A673 (cell line): ENCODE data around the gene MYEOV. TPM values are rescaled to one million over a fixed set of nuclear protein-coding genes. Genes with fewer than 3 reads are reported as not detected.

Source experiments
- BruUV-seq: library from RNA; stranded (reverse); fragments of 400-500 nt; replicated peaks from 2 replicates; lab custom pipeline; 2021; lab: Mats Ljungman, UMichigan
- CTCF ChIA-PET: fragments of 300-600 bp; sonication (Branson Sonifier 250); formaldehyde crosslinking; loops from one replicate; lab custom pipeline; 2022; ENCODE audit warnings: antibody characterized with exemption; lab: Charles Lee
- POLR2A ChIA-PET: fragments of 300-600 bp; sonication (Branson Sonifier 250); formaldehyde crosslinking; loops from one replicate; lab custom pipeline; 2022; ENCODE audit warnings: antibody characterized with exemption; ENCODE audit not compliant: low non-redundant PET; lab: Charles Lee
- DNase-seq: peaks from one replicate; pipeline ENCODE4 v3.0.0-alpha.2; 2015; ENCODE audit warnings: low spot score
- H3K27ac ChIP-seq: fragments of 200-600 bp; sonication (generic); 2 replicates; pipeline ENCODE4 v1.5.1; 2016; ENCODE audit warnings: mixed run types, low read depth, mild to moderate bottlenecking, mixed read lengths, antibody characterized with exemption, low read length; ENCODE audit not compliant: poor library complexity, severe bottlenecking
- H3K27me3 ChIP-seq: fragments of 200-600 bp; sonication (generic); replicated peaks from 2 replicates; pipeline ENCODE4 v1.6.1; 2017; ENCODE audit warnings: mixed run types, low read depth, mild to moderate bottlenecking, mixed read lengths, antibody characterized with exemption, low read length; ENCODE audit not compliant: insufficient read depth, poor library complexity
- H3K36me3 ChIP-seq: fragments of 200-600 bp; sonication (generic); 2 replicates; pipeline ENCODE4 v1.6.1; 2016; ENCODE audit warnings: mixed run types, mild to moderate bottlenecking, mixed read lengths, antibody characterized with exemption, low read length; ENCODE audit not compliant: insufficient read depth, poor library complexity, severe bottlenecking
- H3K4me1 ChIP-seq: fragments of 200-600 bp; sonication (generic); 2 replicates; pipeline ENCODE4 v1.6.1; 2017; ENCODE audit warnings: mixed run types, mild to moderate bottlenecking, mixed read lengths, antibody characterized with exemption, low read length; ENCODE audit not compliant: insufficient read depth, poor library complexity, severe bottlenecking
- H3K4me3 ChIP-seq: fragments of 200-600 bp; sonication (generic); 2 replicates; pipeline ENCODE4 v1.5.1; 2016; ENCODE audit warnings: low read depth, mixed run types, mild to moderate bottlenecking, mixed read lengths, low read length; ENCODE audit not compliant: poor library complexity, severe bottlenecking
- H3K9me3 ChIP-seq: fragments of 200-600 bp; sonication (generic); 2 replicates; pipeline ENCODE4 v1.6.1; 2016; ENCODE audit warnings: mixed run types, low read depth, mild to moderate bottlenecking, mixed read lengths, antibody characterized with exemption, low read length; ENCODE audit not compliant: poor library complexity, severe bottlenecking
- CTCF ChIP-seq: fragments of 300-800, 200-600 bp; sonication (generic); conservative IDR thresholded peaks from 2 replicates; pipeline ENCODE4 v1.5.1; 2017; ENCODE audit warnings: low read depth, mild to moderate bottlenecking, antibody characterized with exemption, low read length, moderate library complexity, mixed read lengths
- EZH2 ChIP-seq: fragments of 200-600 bp; sonication (generic); IDR thresholded peaks from 2 replicates; pipeline ENCODE4 v1.6.1; 2017; ENCODE audit warnings: borderline replicate concordance, low read depth, mild to moderate bottlenecking, mixed read lengths, antibody characterized with exemption, low read length; ENCODE audit not compliant: poor library complexity, severe bottlenecking
- intact Hi-C: fragments of 100-400 bp; cut with micrococcal nuclease; formaldehyde crosslinking; loops from one replicate; pipeline ENCODE4 v1.10.0; 2022; ENCODE audit not compliant: unreplicated experiment
- total RNA-seq: library from RNA; stranded (reverse); gene quantifications from 2 replicates; pipeline ENCODE4 v1.2.3, GENCODE V29; 2021

The MYEOV gene
- total RNA-seq, 1 experiment from 2014 or later: 174 TPM

GRCh38 chr11:69273571-69273970 is 20.4 kb upstream of the MYEOV start:
- H3K27me3 ChIP-seq: no peaks in the 10 kb centered on the region
- TF ChIP-seq CTCF (no peak), EZH2 (no peak)
- no peak overlapping the region for H3K4me3 ChIP-seq
- ChIA-PET POLR2A (no interaction called here), CTCF (no interaction called here)
- no peak overlapping the region for H3K27ac ChIP-seq
- no TSS peak for BruUV-seq
- intact Hi-C loops: no loop called here
- no peaks in the 10 kb centered on the region for H3K4me1 ChIP-seq
- no peak for DNase-seq
- no peaks in the 10 kb centered on the region for H3K9me3 ChIP-seq
- H3K36me3 ChIP-seq: no peaks in the 10 kb centered on the region

- no TSS peak for BruUV-seq
- Histone ChIP-seq H3K4me3 (no peak overlapping the region), H3K9me3 (no peaks in the 10 kb centered on the region), H3K27ac (no peak overlapping the region), H3K27me3 (no peaks in the 10 kb centered on the region), H3K4me1 (no peaks in the 10 kb centered on the region), H3K36me3 (no peaks in the 10 kb centered on the region)
- no peak for DNase-seq
- intact Hi-C loops: no loop called here
- ChIA-PET CTCF (interaction anchor here (1.0 kb wide), 1 partner anchor 173 kb away, joined by 3 read pairs; no protein-coding TSS in a partner anchor), POLR2A (no interaction called here)
- TF ChIP-seq EZH2 (no peak), CTCF (no peak)
These were observed 19.4 kb upstream of the MYEOV start for GRCh38 chr11:69274531-69275016.

- H3K36me3 ChIP-seq: no peaks in the 10 kb centered on the region
- BruUV-seq: no TSS peak
- H3K27me3 ChIP-seq: no peaks in the 10 kb centered on the region
- TF ChIP-seq CTCF (no peak), EZH2 (no peak)
- no peaks in the 10 kb centered on the region for H3K9me3 ChIP-seq
- CTCF ChIA-PET: no interaction called here
- no peak overlapping the region for H3K27ac ChIP-seq
- POLR2A ChIA-PET: no interaction called here
- intact Hi-C loops: no loop called here
- H3K4me3 ChIP-seq: no peak overlapping the region
- DNase-seq: no peak
- no peaks in the 10 kb centered on the region for H3K4me1 ChIP-seq
These were observed 18.8 kb upstream of the MYEOV start for GRCh38 chr11:69275178-69275577.
